H9 (cell line): ENCODE data around the gene CCAR1. TPM values are rescaled to one million over a fixed set of nuclear protein-coding genes. Genes with fewer than 3 reads are reported as not detected.
"Not testable (repeated sequence)": the region's sequence is repeated elsewhere in the genome, so short reads cannot be mapped to it uniquely, and the experiment has no call there.

Source experiments
- DNase-seq: peaks from one replicate; pipeline ENCODE4 v3.0.0-alpha.2; 2017
- H2AFZ ChIP-seq: one replicate; pipeline ENCODE4 v1.6.1; 2013; ENCODE audit warnings: mild to moderate bottlenecking, low read length, control low read depth, moderate library complexity
- H2AK5ac ChIP-seq: 2 replicates; pipeline ENCODE4 v1.6.1; 2013; ENCODE audit warnings: low read length, control low read depth, mixed read lengths; ENCODE audit not compliant: insufficient read length
- H2BK120ac ChIP-seq: one replicate; pipeline ENCODE4 v1.6.1; 2013; ENCODE audit warnings: low read depth, mild to moderate bottlenecking, low read length, control low read depth, inconsistent platforms; ENCODE audit not compliant: poor library complexity, severe bottlenecking
- H2BK12ac ChIP-seq: 2 replicates; pipeline ENCODE4 v1.6.1; 2013; ENCODE audit warnings: low read length, control low read depth, mixed read lengths, low read depth; ENCODE audit not compliant: insufficient read length
- H2BK15ac ChIP-seq: 2 replicates; pipeline ENCODE4 v1.6.1; 2013; ENCODE audit warnings: low read depth, low read length, control low read depth
- H2BK20ac ChIP-seq: one replicate; pipeline ENCODE4 v1.6.1; 2013; ENCODE audit warnings: low read depth, mild to moderate bottlenecking, low read length, control low read depth, inconsistent platforms; ENCODE audit not compliant: poor library complexity, severe bottlenecking
- H2BK5ac ChIP-seq: 2 replicates; pipeline ENCODE4 v1.6.1; 2013; ENCODE audit warnings: low read length, control low read depth, mixed read lengths; ENCODE audit not compliant: insufficient read length
- H3K14ac ChIP-seq: 2 replicates; pipeline ENCODE4 v1.6.1; 2013; ENCODE audit warnings: low read length, control low read depth; ENCODE audit not compliant: insufficient read depth
- H3K18ac ChIP-seq: 2 replicates; pipeline ENCODE4 v1.6.1; 2013; ENCODE audit warnings: low read depth, mild to moderate bottlenecking, mixed read lengths, low read length, control low read depth; ENCODE audit not compliant: insufficient read length
- H3K23ac ChIP-seq: 2 replicates; pipeline ENCODE4 v1.6.1; 2013; ENCODE audit warnings: low read length, control low read depth, mixed read lengths, low read depth; ENCODE audit not compliant: insufficient read length
- H3K23me2 ChIP-seq: 2 replicates; pipeline ENCODE4 v1.6.1; 2013; ENCODE audit warnings: low read depth, mild to moderate bottlenecking, mixed read lengths, low read length, control low read depth; ENCODE audit not compliant: insufficient read length, poor library complexity, severe bottlenecking
- H3K27ac ChIP-seq: 2 replicates; pipeline ENCODE4 v1.5.1; 2013; ENCODE audit warnings: low read length, control low read depth, mixed read lengths, low read depth; ENCODE audit not compliant: insufficient read length
- H3K27me3 ChIP-seq: 2 replicates; pipeline ENCODE4 v1.6.1; 2013; ENCODE audit warnings: low read length, control low read depth, inconsistent platforms; ENCODE audit not compliant: insufficient read depth
- H3K4ac ChIP-seq: 2 replicates; pipeline ENCODE4 v1.6.1; 2013; ENCODE audit warnings: low read depth, mild to moderate bottlenecking, control low read depth, inconsistent platforms, low read length, moderate library complexity
- H3K4me1 ChIP-seq: 2 replicates; pipeline ENCODE4 v1.6.1; 2013; ENCODE audit warnings: low read length, control low read depth, inconsistent platforms; ENCODE audit not compliant: insufficient read depth
- H3K4me2 ChIP-seq: 2 replicates; pipeline ENCODE4 v1.6.1; 2013; ENCODE audit warnings: low read length, control low read depth, mixed read lengths; ENCODE audit not compliant: insufficient read length, insufficient read depth
- H3K56ac ChIP-seq: 2 replicates; pipeline ENCODE4 v1.6.1; 2013; ENCODE audit warnings: low read depth, mild to moderate bottlenecking, mixed read lengths, low read length, control low read depth; ENCODE audit not compliant: insufficient read length
- H3K79me1 ChIP-seq: 2 replicates; pipeline ENCODE4 v1.6.1; 2013; ENCODE audit warnings: low read depth, mild to moderate bottlenecking, moderate library complexity, low read length, control low read depth, inconsistent platforms; ENCODE audit not compliant: insufficient read depth, poor library complexity, severe bottlenecking
- H3K79me2 ChIP-seq: 2 replicates; pipeline ENCODE4 v1.6.1; 2013; ENCODE audit warnings: low read length, control low read depth, inconsistent platforms; ENCODE audit not compliant: insufficient read depth
- H3K9ac ChIP-seq: 2 replicates; pipeline ENCODE4 v1.6.1; 2013; ENCODE audit warnings: low read length, control low read depth, mixed read lengths; ENCODE audit not compliant: insufficient read length; ENCODE audit errors: extremely low read depth
- H3K9me3 ChIP-seq: one replicate; pipeline ENCODE4 v1.6.1; 2013; ENCODE audit warnings: low read depth, low read length, inconsistent platforms; ENCODE audit not compliant: control insufficient read depth
- H3T11ph ChIP-seq: one replicate; pipeline ENCODE4 v1.6.1; 2013; ENCODE audit warnings: mild to moderate bottlenecking, low read length, control low read depth, inconsistent platforms
- H4K20me1 ChIP-seq: one replicate; pipeline ENCODE4 v1.6.1; 2013; ENCODE audit not compliant: control insufficient read depth, insufficient read length, insufficient read depth
- H4K5ac ChIP-seq: 2 replicates; pipeline ENCODE4 v1.6.1; 2013; ENCODE audit warnings: low read depth, mild to moderate bottlenecking, mixed read lengths, low read length, control low read depth; ENCODE audit not compliant: insufficient read length
- H4K8ac ChIP-seq: replicated peaks from 2 replicates; pipeline ENCODE4 v1.6.1; 2013; ENCODE audit warnings: low read length, control low read depth, mixed read lengths, low read depth; ENCODE audit not compliant: insufficient read length
- H4K91ac ChIP-seq: 2 replicates; pipeline ENCODE4 v1.6.1; 2013; ENCODE audit warnings: low read depth, mild to moderate bottlenecking, moderate library complexity, mixed read lengths, low read length, control low read depth; ENCODE audit not compliant: insufficient read length
- H3K27ac Mint-ChIP-seq, 3 experiments: 2 replicates in 2 of 3; 3 replicates in 1 of 3; pipeline ENCODE4 v1.8.0; 2020 to 2021; ENCODE audit warnings: mixed read lengths in 3 of 3, mild to moderate bottlenecking in 1 of 3, moderate library complexity in 1 of 3
- H3K27me3 Mint-ChIP-seq: 2 replicates; pipeline ENCODE4 v1.8.0; 2021; ENCODE audit warnings: low read depth, mild to moderate bottlenecking, moderate library complexity, mixed read lengths
- H3K36me3 Mint-ChIP-seq, 3 experiments: 2 replicates in 2 of 3; 3 replicates in 1 of 3; pipeline ENCODE4 v1.8.0; 2020 to 2021; ENCODE audit warnings: low read depth in 3 of 3, mixed read lengths in 3 of 3; ENCODE audit not compliant: insufficient read depth in 1 of 3
- H3K4me1 Mint-ChIP-seq, 2 experiments: 2 replicates each; pipeline ENCODE4 v1.8.0; 2020; ENCODE audit warnings: mixed read lengths in 2 of 2
- H3K4me3 Mint-ChIP-seq, 2 experiments: 2 replicates in 1 of 2; 3 replicates in 1 of 2; pipeline ENCODE4 v1.8.0; 2020 to 2021; ENCODE audit warnings: mild to moderate bottlenecking in 2 of 2, mixed read lengths in 2 of 2, moderate library complexity in 1 of 2
- H3K9me3 Mint-ChIP-seq, 2 experiments: 2 replicates in 1 of 2; 3 replicates in 1 of 2; pipeline ENCODE4 v1.8.0; 2020; ENCODE audit warnings: mild to moderate bottlenecking in 2 of 2, mixed read lengths in 2 of 2, moderate library complexity in 1 of 2
- CTCF ChIP-seq: fragments of 200-600 bp; sonication (generic); conservative IDR thresholded peaks from 3 replicates; pipeline ENCODE4 v1.8.0; 2021; ENCODE audit warnings: antibody characterized with exemption, mild to moderate bottlenecking
- WGBS: extraction: QIAGEN DNeasy Blood & Tissue Kit; methylation state at CpG from one replicate; pipeline ENCODE4 v1.1.7; 2013; ENCODE audit warnings: missing lambda C conversion rate, low lambda C conversion rate, mixed read lengths; ENCODE audit not compliant: insufficient read length; ENCODE audit errors: extremely low coverage; 5-methylcytosine and 5-hydroxymethylcytosine counted together
- total RNA-seq: library from RNA; stranded (reverse); gene quantifications from 2 replicates; pipeline ENCODE4 v1.2.1, GENCODE V29; 2021

CCAR1 gene
- total RNA-seq, 1 experiment from 2014 or later, result 118 TPM

DNA sequence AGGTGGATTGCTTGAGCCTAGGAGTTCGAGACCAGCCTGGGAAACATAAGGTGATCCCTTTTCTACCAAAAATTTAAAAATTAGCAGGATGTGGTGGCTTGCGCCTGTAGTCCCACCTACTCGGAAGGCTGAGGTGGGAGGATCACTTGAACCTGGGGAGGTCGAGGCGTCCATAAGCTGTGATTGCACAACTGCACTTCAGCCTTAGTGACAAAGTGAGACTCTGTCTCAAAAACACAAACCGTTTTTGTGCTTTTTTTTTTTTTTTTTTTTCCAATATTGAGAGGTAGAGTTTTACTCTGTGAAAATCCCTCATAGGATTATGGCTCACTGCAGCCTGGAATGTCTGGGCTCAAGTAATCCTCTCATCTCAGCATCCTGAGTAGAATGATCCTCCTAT, 14.1 kb downstream of the CCAR1 start:
- Histone ChIP-seq H3K4me1 (no peaks in the 10 kb centered on the region), H3K23ac (no peak overlapping the region), H3K9me3 (no peaks in the 10 kb centered on the region), H3K79me1 (peaks cover 7% of the 10 kb centered on the region), H3K9ac (no peak overlapping the region), H2BK120ac (no peak overlapping the region), H4K20me1 (no peaks in the 10 kb centered on the region), H4K91ac (no peak overlapping the region), H3K14ac (no peak overlapping the region), H3K18ac (no peak overlapping the region), H2BK5ac (no peak overlapping the region), H2AK5ac (no peak overlapping the region), H3K4me2 (no peak overlapping the region), H3K79me2 (no peaks in the 10 kb centered on the region), H3K56ac (no peak overlapping the region), H4K8ac (no peak overlapping the region), H3K27me3 (no peaks in the 10 kb centered on the region), H3K27ac (no peak overlapping the region), H2BK20ac (no peak overlapping the region), H3K23me2 (no peaks in the 10 kb centered on the region), H2BK12ac (no peak overlapping the region), H3K4ac (no peak overlapping the region), H2AFZ (no peak overlapping the region), H3T11ph (no peak overlapping the region), H2BK15ac (no peak overlapping the region), H4K5ac (no peak overlapping the region)
- Mint-ChIP-seq H3K4me3 (no peak overlapping the region), H3K27ac (no peak overlapping the region), H3K27me3 (no peaks in the 10 kb centered on the region), H3K9me3 (no peaks in the 10 kb centered on the region), H3K36me3 (peaks cover 52 to 89% (median 85%) of the 10 kb centered on the region in 3 experiments), H3K4me1 (no peaks in the 10 kb centered on the region)
- TF ChIP-seq CTCF, result no peak
- no peak for DNase-seq
- WGBS, result no CpG with 5 or more reads among the region's 6 CpGs

DNA sequence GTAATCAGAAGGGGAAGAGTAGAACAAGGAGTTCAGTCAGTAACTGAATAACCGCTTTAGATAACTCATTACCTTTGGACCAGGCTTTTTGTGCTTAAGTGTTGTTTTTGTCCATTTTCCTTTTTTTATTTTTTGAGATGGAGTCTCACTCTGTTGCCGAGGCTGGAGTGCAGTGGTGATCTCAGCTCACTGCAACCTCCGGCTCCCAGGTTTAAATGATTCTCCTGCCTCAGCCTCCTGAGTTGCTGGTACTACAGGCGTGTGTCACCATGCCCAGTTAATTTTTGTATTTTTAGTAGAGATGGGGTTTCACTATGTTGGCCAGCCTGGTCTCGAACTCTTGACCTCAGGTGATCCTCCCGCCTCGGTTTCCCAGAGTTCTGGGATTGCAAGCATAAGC, 14.7 kb downstream of the CCAR1 start:
- H2BK120ac ChIP-seq, H4K8ac ChIP-seq, H3K4me3 Mint-ChIP-seq, H3K4ac ChIP-seq, H3K56ac ChIP-seq, H3K79me2 ChIP-seq, DNase-seq, H3K18ac ChIP-seq, H2BK15ac ChIP-seq, H3K14ac ChIP-seq, H4K91ac ChIP-seq, H3K23me2 ChIP-seq, H3T11ph ChIP-seq, H3K27me3 Mint-ChIP-seq, H3K9me3 Mint-ChIP-seq, H4K20me1 ChIP-seq, H4K5ac ChIP-seq, H2BK5ac ChIP-seq, H3K27me3 ChIP-seq, H2BK20ac ChIP-seq, H3K4me1 Mint-ChIP-seq, H3K4me1 ChIP-seq, H2BK12ac ChIP-seq, H2AK5ac ChIP-seq, H3K9me3 ChIP-seq, H3K27ac ChIP-seq, H3K9ac ChIP-seq, H3K79me1 ChIP-seq, H2AFZ ChIP-seq, H3K23ac ChIP-seq, H3K4me2 ChIP-seq: not testable (repeated sequence)
- WGBS, result no CpG with 5 or more reads among the region's 7 CpGs
- H3K27ac Mint-ChIP-seq, result peak overlapping the region in 1 of 3 experiments; percentile 89; a peak in 1 of 7 replicates
- peaks cover 50 to 86% (median 85%) of the 10 kb centered on the region in 3 experiments for H3K36me3 Mint-ChIP-seq
